ENCODE measurements around the gene VPS36. TPM values are rescaled to one million over a fixed set of nuclear protein-coding genes. Genes with fewer than 3 reads are reported as not detected.
"Not testable (repeated sequence)": the region's sequence is repeated elsewhere in the genome, so short reads cannot be mapped to it uniquely, and the experiment has no call there.

Gene VPS36, protein sequence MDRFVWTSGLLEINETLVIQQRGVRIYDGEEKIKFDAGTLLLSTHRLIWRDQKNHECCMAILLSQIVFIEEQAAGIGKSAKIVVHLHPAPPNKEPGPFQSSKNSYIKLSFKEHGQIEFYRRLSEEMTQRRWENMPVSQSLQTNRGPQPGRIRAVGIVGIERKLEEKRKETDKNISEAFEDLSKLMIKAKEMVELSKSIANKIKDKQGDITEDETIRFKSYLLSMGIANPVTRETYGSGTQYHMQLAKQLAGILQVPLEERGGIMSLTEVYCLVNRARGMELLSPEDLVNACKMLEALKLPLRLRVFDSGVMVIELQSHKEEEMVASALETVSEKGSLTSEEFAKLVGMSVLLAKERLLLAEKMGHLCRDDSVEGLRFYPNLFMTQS
- 43.3 and 48.7 TPM in 2 replicates for total RNA-seq (2014; rRNA removed; shearing (Covaris generic); ENCODE audit: low replicate concordance)

DNA sequence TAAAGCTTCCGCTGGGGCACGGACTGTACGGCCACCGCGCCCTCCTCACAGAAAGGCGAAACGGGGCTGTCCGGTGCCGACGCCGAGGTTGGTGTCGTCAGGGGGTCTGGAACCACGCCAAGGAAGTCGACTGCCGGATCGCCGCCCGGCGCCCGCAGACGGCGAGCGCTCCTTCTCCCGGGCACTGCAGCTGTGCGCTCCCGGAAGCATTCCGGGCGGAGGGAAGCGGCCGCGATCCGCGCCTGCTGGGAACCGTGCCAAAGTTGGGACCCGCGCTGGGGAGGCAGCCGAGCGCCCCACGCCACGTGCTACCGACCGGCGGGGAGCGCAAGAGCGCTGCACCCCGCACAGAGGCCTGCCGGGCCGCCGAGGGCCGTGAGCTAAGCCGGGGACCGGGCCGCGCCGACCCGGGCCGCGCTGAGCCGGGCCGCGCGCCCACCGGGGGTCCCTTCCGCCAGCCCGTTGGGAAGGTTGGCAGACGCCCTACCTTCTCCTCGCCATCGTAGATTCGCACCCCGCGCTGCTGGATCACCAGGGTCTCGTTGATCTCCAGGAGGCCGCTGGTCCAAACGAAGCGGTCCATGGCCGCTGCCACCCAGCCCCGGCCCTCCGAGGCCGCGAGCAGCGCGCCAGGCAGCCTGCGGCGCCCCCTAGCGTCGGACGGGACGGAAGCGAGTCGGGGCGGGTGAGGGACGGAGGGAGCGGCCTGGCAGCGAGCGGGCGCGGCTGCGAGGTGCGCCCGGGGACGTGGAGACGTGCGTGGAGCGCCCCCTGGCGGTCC, at the start of gene VPS36:
Gene VPS36 (minus strand): TSS at position 623 of the 781 bp plus-strand sequence. CDS start 40 bp downstream, at position 583.
- H3K9ac ChIP-seq (ENCODE audit: low read length): peak within 1 kb of the TSS; percentile 96
- H3K27me3 ChIP-seq (ENCODE audit: low read length): no peaks in the 10 kb centered on the region
- peak; percentile 99 for DNase-seq
- H3K79me2 ChIP-seq (ENCODE audit: low read length): peaks cover 43% of the 10 kb centered on the region
- peak within 1 kb of the TSS; percentile 89 for H2AFZ ChIP-seq (ENCODE audit: low read length)
- peak within 1 kb of the TSS; percentile 89 for H3K4me2 ChIP-seq (ENCODE audit: low read depth, low read length, poor library complexity, severe bottlenecking)
- H3K9me2 ChIP-seq (replicated peaks; ENCODE audit: insufficient read depth, low read length): no peaks in the 10 kb centered on the region
- peak within 1 kb of the TSS; percentile 70 for H3K4me3 ChIP-seq (ENCODE audit: low read length)
- peak within 1 kb of the TSS; percentile 63 for H3K27ac ChIP-seq (ENCODE audit: low read length)
- peaks cover 36% of the 10 kb centered on the region for H3K4me1 ChIP-seq (ENCODE audit: low read length)
- no peaks in the 10 kb centered on the region for H3K9me3 ChIP-seq (ENCODE audit: low read length)
- H3K36me3 ChIP-seq (ENCODE audit: insufficient read depth, low read length): peaks cover 5% of the 10 kb centered on the region; the same call in 1 of the 2 replicates
- H4K20me1 ChIP-seq (ENCODE audit: insufficient read depth, low read depth, low read length): peaks cover 6% of the 10 kb centered on the region; the same call in 1 of the 2 replicates

DNA sequence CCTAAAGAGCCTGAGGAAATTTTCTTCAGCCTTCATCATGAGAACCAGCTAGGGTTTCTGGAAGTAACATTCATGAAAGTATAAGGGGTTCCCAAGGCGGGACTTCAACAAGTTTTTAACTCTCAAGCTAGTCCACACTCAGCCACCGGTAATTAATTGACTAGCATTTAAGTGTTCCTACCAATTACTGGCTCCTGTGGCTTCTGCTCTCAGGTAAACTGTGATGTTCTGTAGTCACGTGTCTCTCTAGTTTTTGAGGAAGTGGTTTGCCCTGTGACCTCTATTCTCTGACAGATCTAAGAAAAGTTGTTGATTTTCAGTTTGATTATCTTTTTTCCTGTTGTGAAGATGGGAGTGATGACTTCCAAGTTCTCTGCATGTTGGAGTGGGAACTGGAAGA, 47.5 kb upstream of the VPS36 start:
- not testable (repeated sequence) for H3K9ac ChIP-seq (ENCODE audit: low read length); H3K27ac ChIP-seq (ENCODE audit: low read length); DNase-seq; H3K27me3 ChIP-seq (ENCODE audit: low read length); H2AFZ ChIP-seq (ENCODE audit: low read length); H3K9me2 ChIP-seq (replicated peaks; ENCODE audit: insufficient read depth, low read length); H3K4me3 ChIP-seq (ENCODE audit: low read length); H3K9me3 ChIP-seq (ENCODE audit: low read length); H3K79me2 ChIP-seq (ENCODE audit: low read length); H3K36me3 ChIP-seq (ENCODE audit: insufficient read depth, low read length); H3K4me2 ChIP-seq (ENCODE audit: low read depth, low read length, poor library complexity, severe bottlenecking); H3K4me1 ChIP-seq (ENCODE audit: low read length); H4K20me1 ChIP-seq (ENCODE audit: insufficient read depth, low read depth, low read length)

DNA sequence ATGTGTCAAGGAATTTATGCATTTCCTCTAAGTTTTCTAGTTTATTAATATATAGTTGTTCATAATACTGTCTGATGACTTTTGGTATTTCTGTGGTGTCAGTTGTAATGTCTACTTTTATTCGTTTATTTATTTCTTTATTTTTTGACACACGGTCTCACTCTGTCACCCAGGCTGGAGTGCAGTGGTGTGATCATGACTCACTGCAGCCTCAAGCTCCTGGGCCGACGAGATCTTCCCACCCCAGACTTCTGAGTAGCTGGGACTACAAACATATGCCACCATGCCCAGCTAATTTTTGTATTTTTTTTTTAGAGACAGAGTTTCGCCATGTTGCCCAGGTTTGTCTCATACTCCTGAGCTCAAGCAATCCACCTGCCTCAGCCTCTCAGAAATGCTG, 43.8 kb upstream of the VPS36 start:
- H3K9me2 ChIP-seq (replicated peaks; ENCODE audit: insufficient read depth, low read length); H3K79me2 ChIP-seq (ENCODE audit: low read length); H3K4me3 ChIP-seq (ENCODE audit: low read length); H3K9ac ChIP-seq (ENCODE audit: low read length); H3K9me3 ChIP-seq (ENCODE audit: low read length); DNase-seq; H3K4me1 ChIP-seq (ENCODE audit: low read length); H2AFZ ChIP-seq (ENCODE audit: low read length); H3K4me2 ChIP-seq (ENCODE audit: low read depth, low read length, poor library complexity, severe bottlenecking); H3K36me3 ChIP-seq (ENCODE audit: insufficient read depth, low read length); H3K27ac ChIP-seq (ENCODE audit: low read length); H3K27me3 ChIP-seq (ENCODE audit: low read length); H4K20me1 ChIP-seq (ENCODE audit: insufficient read depth, low read depth, low read length): not testable (repeated sequence)

DNA sequence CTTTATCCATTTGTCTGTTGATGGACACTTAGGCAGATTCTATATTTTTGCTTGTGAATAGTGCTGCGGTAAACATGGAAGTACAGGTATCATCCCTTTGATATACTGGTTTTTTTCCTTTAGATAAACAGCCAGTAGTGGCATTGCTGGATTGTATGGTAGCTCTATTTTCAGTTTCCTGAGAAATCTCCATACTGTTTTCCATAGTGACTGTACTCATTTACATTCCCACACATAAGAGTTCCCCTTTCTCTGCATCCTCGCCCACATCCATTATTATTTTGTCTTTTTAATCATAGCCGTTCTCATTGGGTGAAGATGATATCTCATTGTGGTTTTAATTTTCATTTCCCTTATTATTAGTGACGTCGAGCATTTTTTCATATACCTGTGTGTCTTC, 40.6 kb upstream of the VPS36 start:
- not testable (repeated sequence) for H3K9ac ChIP-seq (ENCODE audit: low read length); H3K36me3 ChIP-seq (ENCODE audit: insufficient read depth, low read length); H3K4me3 ChIP-seq (ENCODE audit: low read length); H3K9me3 ChIP-seq (ENCODE audit: low read length); H3K9me2 ChIP-seq (replicated peaks; ENCODE audit: insufficient read depth, low read length); H3K4me1 ChIP-seq (ENCODE audit: low read length); H4K20me1 ChIP-seq (ENCODE audit: insufficient read depth, low read depth, low read length); H3K27me3 ChIP-seq (ENCODE audit: low read length); H3K27ac ChIP-seq (ENCODE audit: low read length); DNase-seq; H3K79me2 ChIP-seq (ENCODE audit: low read length); H2AFZ ChIP-seq (ENCODE audit: low read length); H3K4me2 ChIP-seq (ENCODE audit: low read depth, low read length, poor library complexity, severe bottlenecking)

DNA sequence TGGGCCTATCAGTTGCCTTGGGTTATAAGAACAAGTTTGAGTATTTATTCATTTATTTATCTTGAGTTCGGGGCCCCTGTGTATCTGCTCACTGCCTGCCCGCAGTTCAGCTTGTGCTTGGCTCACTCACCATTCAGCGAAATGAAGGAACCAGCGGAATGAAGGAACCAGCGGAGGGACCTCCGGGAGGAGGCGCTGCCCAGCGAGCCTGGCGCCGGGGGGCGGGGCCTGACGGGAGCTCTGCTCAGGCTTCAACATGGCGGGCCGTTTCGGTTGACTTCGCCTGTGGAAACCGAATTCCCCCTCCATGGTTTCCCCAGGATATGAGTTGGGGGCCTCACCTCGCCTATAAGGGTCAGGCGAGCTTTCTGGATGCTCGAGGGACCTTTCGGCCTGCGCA, 38.3 kb upstream of the VPS36 start:
- DNase-seq; H3K9me2 ChIP-seq (replicated peaks; ENCODE audit: insufficient read depth, low read length); H3K79me2 ChIP-seq (ENCODE audit: low read length); H2AFZ ChIP-seq (ENCODE audit: low read length); H3K27ac ChIP-seq (ENCODE audit: low read length); H3K27me3 ChIP-seq (ENCODE audit: low read length); H3K4me2 ChIP-seq (ENCODE audit: low read depth, low read length, poor library complexity, severe bottlenecking); H3K9ac ChIP-seq (ENCODE audit: low read length); H3K4me1 ChIP-seq (ENCODE audit: low read length); H3K4me3 ChIP-seq (ENCODE audit: low read length); H3K9me3 ChIP-seq (ENCODE audit: low read length); H4K20me1 ChIP-seq (ENCODE audit: insufficient read depth, low read depth, low read length); H3K36me3 ChIP-seq (ENCODE audit: insufficient read depth, low read length): not testable (repeated sequence)

DNA sequence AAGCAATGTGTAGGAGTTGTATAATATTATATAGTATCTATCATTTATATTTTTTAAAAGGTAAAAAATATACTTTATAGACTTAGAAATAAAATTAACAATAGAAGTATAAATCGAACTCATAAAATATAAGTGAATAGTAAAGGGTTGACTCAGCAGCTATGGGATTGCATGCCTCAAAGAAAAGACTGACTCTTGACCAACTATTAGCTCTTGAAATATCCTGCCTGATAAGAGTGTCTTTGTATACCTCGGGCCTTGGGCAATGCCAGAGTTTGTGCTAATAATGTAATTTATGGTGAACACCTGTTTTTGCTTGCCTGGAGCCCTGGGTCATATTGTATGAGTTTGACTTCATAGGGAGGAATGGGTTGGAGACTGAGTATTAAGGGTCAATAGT, 36.6 kb upstream of the VPS36 start:
- H3K27ac ChIP-seq (ENCODE audit: low read length); H3K4me2 ChIP-seq (ENCODE audit: low read depth, low read length, poor library complexity, severe bottlenecking); DNase-seq; H3K4me1 ChIP-seq (ENCODE audit: low read length); H3K9me2 ChIP-seq (replicated peaks; ENCODE audit: insufficient read depth, low read length); H3K27me3 ChIP-seq (ENCODE audit: low read length); H3K9ac ChIP-seq (ENCODE audit: low read length); H3K79me2 ChIP-seq (ENCODE audit: low read length); H3K4me3 ChIP-seq (ENCODE audit: low read length); H2AFZ ChIP-seq (ENCODE audit: low read length); H3K9me3 ChIP-seq (ENCODE audit: low read length); H4K20me1 ChIP-seq (ENCODE audit: insufficient read depth, low read depth, low read length); H3K36me3 ChIP-seq (ENCODE audit: insufficient read depth, low read length): not testable (repeated sequence)

DNA sequence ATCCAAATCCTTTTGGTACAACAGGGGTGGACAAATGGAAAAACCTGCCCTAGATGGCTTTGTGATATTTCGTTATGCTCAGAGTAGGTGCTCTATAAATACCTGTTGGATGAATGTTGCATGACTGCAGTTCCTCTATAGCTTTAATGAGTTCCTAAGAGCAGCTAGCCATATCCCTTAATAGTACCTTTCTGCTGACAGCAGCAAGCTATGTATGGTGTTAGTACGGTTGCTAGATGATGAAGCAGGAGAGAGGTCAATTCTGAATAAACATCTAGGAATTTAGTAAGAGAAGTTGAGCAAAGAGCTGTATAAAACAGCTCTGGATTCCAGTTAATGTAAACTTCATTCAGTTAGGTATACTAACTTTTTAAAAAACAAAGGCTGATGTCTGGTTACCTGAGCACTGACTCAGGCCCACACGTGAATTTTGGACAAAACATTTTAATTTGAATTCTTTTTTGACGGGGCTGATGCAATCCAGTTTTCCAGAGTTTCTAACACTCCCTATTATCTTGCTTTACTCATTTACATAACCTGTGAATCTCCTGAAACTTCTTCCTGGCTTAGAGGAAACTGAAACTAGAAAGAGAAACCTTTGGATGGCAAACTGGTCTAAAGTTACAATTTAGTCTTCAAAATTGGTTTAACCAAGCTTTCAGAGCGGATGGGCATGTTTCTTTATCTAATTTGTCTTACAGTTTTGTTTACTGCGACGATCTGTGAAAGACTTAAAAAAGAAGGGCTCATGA, 30.4 kb upstream of the VPS36 start:
- H3K27me3 ChIP-seq (ENCODE audit: low read length); H3K4me3 ChIP-seq (ENCODE audit: low read length); DNase-seq; H3K4me1 ChIP-seq (ENCODE audit: low read length); H3K9ac ChIP-seq (ENCODE audit: low read length); H3K27ac ChIP-seq (ENCODE audit: low read length); H2AFZ ChIP-seq (ENCODE audit: low read length); H3K9me3 ChIP-seq (ENCODE audit: low read length); H4K20me1 ChIP-seq (ENCODE audit: insufficient read depth, low read depth, low read length); H3K79me2 ChIP-seq (ENCODE audit: low read length); H3K9me2 ChIP-seq (replicated peaks; ENCODE audit: insufficient read depth, low read length); H3K36me3 ChIP-seq (ENCODE audit: insufficient read depth, low read length); H3K4me2 ChIP-seq (ENCODE audit: low read depth, low read length, poor library complexity, severe bottlenecking): not testable (repeated sequence)

DNA sequence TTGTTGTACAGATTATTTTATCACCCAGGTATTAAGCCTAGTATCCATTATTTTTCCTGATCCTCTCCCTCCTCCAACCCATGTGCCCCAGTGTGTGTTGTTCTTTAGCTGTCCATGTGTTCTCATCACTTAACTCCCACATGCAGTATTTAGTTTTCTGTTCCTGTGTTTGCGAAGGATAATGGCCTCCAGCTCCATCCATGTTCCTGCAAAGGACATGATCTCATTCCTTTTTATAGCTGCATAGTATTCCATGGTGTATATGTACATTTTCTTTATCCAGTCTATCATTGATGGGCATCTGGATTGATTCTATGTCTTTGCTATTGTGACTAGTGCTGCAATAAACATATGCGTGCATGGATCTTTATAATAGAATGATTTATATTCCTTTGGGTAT, 18.1 kb upstream of the VPS36 start:
- H3K9ac ChIP-seq (ENCODE audit: low read length); DNase-seq; H3K4me3 ChIP-seq (ENCODE audit: low read length); H4K20me1 ChIP-seq (ENCODE audit: insufficient read depth, low read depth, low read length); H3K9me2 ChIP-seq (replicated peaks; ENCODE audit: insufficient read depth, low read length); H3K27me3 ChIP-seq (ENCODE audit: low read length); H2AFZ ChIP-seq (ENCODE audit: low read length); H3K9me3 ChIP-seq (ENCODE audit: low read length); H3K27ac ChIP-seq (ENCODE audit: low read length); H3K4me2 ChIP-seq (ENCODE audit: low read depth, low read length, poor library complexity, severe bottlenecking); H3K4me1 ChIP-seq (ENCODE audit: low read length): not testable (repeated sequence)
- H3K79me2 ChIP-seq (ENCODE audit: low read length): peaks cover 38% of the 10 kb centered on the region
- peaks cover 61% of the 10 kb centered on the region for H3K36me3 ChIP-seq (ENCODE audit: insufficient read depth, low read length)
